ENCODE data around the gene CRNKL1.

The CRNKL1 gene

DNA sequence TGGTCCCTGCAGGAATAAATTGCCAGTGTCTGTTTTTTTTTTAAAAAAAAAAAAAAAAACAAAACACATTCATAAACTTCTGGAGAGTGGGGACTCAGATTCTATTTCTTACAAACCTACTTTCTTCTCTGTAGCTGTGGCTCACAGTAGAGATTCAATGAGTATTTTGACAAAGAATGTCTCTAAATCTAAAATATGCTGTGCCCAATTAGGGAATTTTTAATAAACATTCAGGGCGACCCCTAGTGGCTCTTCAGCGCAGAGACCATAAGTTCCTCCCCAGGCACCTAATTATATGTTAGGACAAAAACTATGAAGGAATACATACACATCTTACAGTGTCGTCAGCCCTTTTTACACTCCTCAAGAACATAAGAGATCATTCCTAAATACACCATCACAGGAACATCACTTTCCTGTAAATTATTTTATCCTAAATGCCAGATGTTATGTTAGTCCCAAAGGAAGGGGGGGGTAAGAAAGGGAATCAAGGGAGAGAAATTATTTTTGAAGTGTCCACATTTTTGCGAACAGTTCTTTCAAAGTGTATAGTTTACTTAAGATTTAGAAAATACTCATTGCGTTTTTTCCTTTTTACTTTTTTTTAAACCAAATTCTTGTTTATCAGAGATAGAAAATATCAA is 56.9 kb downstream of the CRNKL1 start:
- Histone ChIP-seq H3K4me1 (ENCODE audit: control insufficient read depth, insufficient read depth, low read length, unreplicated experiment) (peaks cover 53% of the 10 kb centered on the region), H3K4me3 (ENCODE audit: low read depth, low read length) (no peak overlapping the region), H2AFZ (ENCODE audit: low read length, unreplicated experiment) (no peak overlapping the region), H3K27ac (ENCODE audit: low read depth, low read length) (peak overlapping the region; percentile 97; the same call in 1 of the 2 replicates), H3K36me3 (ENCODE audit: insufficient read depth, low read length) (peaks cover 15% of the 10 kb centered on the region; the same call in 1 of the 2 replicates), H3K79me2 (ENCODE audit: control insufficient read depth, insufficient read depth, low read length, unreplicated experiment) (peaks cover 48% of the 10 kb centered on the region), H3K27me3 (ENCODE audit: insufficient read depth, low read length) (no peaks in the 10 kb centered on the region)

DNA sequence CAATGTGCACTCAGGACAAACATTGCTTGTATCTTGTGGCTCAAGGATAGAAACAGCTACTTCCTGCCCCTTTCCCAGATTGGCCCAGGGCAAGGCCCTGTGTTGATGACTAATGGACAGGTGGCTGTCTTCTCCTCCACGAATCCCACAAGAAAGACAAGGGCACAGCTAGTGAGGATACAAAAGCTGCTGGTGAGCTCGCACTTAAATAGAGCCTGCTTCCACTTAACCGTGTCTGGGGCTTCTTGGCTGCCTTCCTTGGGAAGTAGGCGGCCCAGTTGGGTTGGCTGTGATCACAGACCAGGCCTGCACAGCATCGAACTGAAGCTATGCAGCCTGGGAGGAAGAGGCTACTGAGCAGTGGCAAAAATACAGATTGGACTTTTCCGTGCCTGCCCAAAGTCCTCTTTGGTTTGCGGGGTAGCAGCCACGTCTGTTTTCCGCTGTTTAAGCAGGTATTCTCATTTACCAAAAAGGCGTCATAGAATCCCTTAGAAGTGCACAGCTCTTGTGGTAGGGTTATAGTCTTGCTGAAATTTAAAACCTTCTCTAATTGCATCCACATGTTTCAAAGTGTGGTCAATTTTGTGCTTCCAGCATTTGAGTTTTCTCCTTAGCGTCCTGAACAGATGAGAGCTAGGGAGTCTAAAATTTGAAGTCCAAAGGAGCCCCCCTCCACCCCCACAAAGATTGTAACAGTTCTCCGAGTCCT is 58.2 kb downstream of the CRNKL1 start:
- Histone ChIP-seq H2AFZ (ENCODE audit: low read length, unreplicated experiment) (no peak overlapping the region), H3K27ac (ENCODE audit: low read depth, low read length) (peak overlapping the region; percentile 97), H3K4me1 (ENCODE audit: control insufficient read depth, insufficient read depth, low read length, unreplicated experiment) (peaks cover 56% of the 10 kb centered on the region)

DNA sequence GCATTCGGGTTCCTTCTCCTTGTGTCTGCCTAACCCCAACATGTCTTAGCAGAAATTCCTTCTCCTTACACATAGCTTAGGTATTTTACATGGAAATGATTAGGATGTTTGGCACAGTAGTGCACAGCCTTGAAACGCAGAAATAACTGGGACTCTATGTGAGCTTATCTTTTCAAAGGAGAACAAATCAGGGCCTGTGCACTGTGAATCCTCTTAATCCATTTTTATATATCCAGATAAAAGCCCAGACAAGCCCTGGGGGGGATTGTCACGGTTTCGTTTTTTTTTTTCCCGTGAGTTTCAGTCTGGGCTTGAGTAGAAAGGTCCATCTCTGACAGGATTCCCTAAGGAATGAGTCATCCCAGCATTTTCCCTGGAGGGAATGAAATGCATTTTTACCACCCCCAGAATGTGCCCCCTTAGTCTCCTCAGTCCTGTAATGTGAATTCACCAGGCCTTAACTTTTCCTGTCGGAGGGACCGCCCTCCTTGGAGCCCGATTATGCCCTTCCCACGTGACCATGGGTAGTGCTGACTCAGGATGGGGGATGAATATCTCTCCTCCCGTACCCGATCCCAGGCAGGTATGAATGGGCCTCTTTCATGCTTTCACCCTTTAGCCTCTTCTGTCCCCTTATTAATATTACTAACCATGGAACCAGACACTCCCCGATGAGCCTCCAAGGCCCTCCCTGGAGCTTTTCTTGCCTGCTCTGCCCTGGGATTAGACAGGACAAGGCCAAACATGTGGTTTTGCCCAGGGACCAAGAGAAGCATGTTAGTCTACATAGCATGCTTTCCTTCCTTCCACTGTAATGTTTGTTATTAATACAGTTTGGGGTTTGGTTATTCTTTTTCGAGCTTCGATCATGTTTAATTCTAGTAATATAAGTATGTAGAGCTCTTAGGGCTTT is 59.0 kb downstream of the CRNKL1 start:
- Histone ChIP-seq H3K79me2 (ENCODE audit: control insufficient read depth, insufficient read depth, low read length, unreplicated experiment) (peaks cover 66% of the 10 kb centered on the region), H3K27ac (ENCODE audit: low read depth, low read length) (peak overlapping the region; percentile 97), H3K4me1 (ENCODE audit: control insufficient read depth, insufficient read depth, low read length, unreplicated experiment) (peaks cover 56% of the 10 kb centered on the region), H3K4me3 (ENCODE audit: low read depth, low read length) (peak overlapping the region; percentile 61), H2AFZ (ENCODE audit: low read length, unreplicated experiment) (no peak overlapping the region), H3K27me3 (ENCODE audit: insufficient read depth, low read length) (no peaks in the 10 kb centered on the region), H3K36me3 (ENCODE audit: insufficient read depth, low read length) (peaks cover 7% of the 10 kb centered on the region; the same call in 1 of the 2 replicates)

More for the DNA sequence above, 58.2 kb downstream of the CRNKL1 start:
- peaks cover 7% of the 10 kb centered on the region; the same call in 1 of the 2 replicates for H3K36me3 ChIP-seq (ENCODE audit: insufficient read depth, low read length)
- H3K79me2 ChIP-seq (ENCODE audit: control insufficient read depth, insufficient read depth, low read length, unreplicated experiment): peaks cover 57% of the 10 kb centered on the region
- no peaks in the 10 kb centered on the region for H3K27me3 ChIP-seq (ENCODE audit: insufficient read depth, low read length)
- H3K4me3 ChIP-seq (ENCODE audit: low read depth, low read length): peak overlapping the region; percentile 61

DNA sequence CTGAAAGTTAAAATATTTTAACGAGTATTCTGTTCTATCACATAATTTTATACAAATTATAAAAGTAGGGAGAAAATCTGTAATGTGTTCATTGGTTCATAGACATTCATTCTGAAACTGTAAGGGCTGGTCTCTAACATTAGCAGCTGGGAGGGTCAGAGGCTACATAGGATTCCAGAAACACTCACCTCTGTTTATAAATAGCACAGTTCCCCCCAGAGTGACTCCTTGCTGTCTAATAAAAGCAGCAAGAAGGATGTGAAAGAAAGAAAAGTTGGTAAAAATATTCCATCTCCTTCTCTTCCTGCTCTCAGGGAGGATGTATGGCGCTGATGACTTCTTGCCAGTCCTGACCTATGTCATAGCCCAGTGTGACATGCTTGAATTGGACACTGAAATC is 60.4 kb downstream of the CRNKL1 start:
- H3K4me3 ChIP-seq (ENCODE audit: low read depth, low read length): peak overlapping the region; percentile 3; the same call in 1 of the 2 replicates
- peaks cover 58% of the 10 kb centered on the region for H3K4me1 ChIP-seq (ENCODE audit: control insufficient read depth, insufficient read depth, low read length, unreplicated experiment)
- H2AFZ ChIP-seq (ENCODE audit: low read length, unreplicated experiment): no peak overlapping the region
- H3K27me3 ChIP-seq (ENCODE audit: insufficient read depth, low read length): no peaks in the 10 kb centered on the region
- H3K27ac ChIP-seq (ENCODE audit: low read depth, low read length): peak overlapping the region; percentile 97
- peaks cover 7% of the 10 kb centered on the region; the same call in 1 of the 2 replicates for H3K36me3 ChIP-seq (ENCODE audit: insufficient read depth, low read length)
- peaks cover 75% of the 10 kb centered on the region for H3K79me2 ChIP-seq (ENCODE audit: control insufficient read depth, insufficient read depth, low read length, unreplicated experiment)

- Histone ChIP-seq H3K4me3 (ENCODE audit: low read depth, low read length) (0 out of 2 replicates have a peak overlapping the region, but pooled peaks have one; percentile 11), H2AFZ (ENCODE audit: low read length, unreplicated experiment) (no peak overlapping the region), H3K4me1 (ENCODE audit: control insufficient read depth, insufficient read depth, low read length, unreplicated experiment) (peaks cover 63% of the 10 kb centered on the region), H3K36me3 (ENCODE audit: insufficient read depth, low read length) (peaks cover 7% of the 10 kb centered on the region; the same call in 1 of the 2 replicates), H3K27ac (ENCODE audit: low read depth, low read length) (peak overlapping the region; percentile 97), H3K79me2 (ENCODE audit: control insufficient read depth, insufficient read depth, low read length, unreplicated experiment) (peaks cover 75% of the 10 kb centered on the region), H3K27me3 (ENCODE audit: insufficient read depth, low read length) (no peaks in the 10 kb centered on the region)
Observed at GRCh38 chr20:19991308-19991707, 61.0 kb downstream of the CRNKL1 start.

- Histone ChIP-seq H3K27ac (ENCODE audit: low read depth, low read length) (peak overlapping the region; percentile 97), H3K79me2 (ENCODE audit: control insufficient read depth, insufficient read depth, low read length, unreplicated experiment) (peaks cover 76% of the 10 kb centered on the region), H3K27me3 (ENCODE audit: insufficient read depth, low read length) (no peaks in the 10 kb centered on the region), H2AFZ (ENCODE audit: low read length, unreplicated experiment) (no peak overlapping the region), H3K36me3 (ENCODE audit: insufficient read depth, low read length) (peaks cover 7% of the 10 kb centered on the region; the same call in 1 of the 2 replicates), H3K4me1 (ENCODE audit: control insufficient read depth, insufficient read depth, low read length, unreplicated experiment) (peaks cover 68% of the 10 kb centered on the region), H3K4me3 (ENCODE audit: low read depth, low read length) (no peak overlapping the region)
Observed at GRCh38 chr20:19990850-19991249, 61.4 kb downstream of the CRNKL1 start.

GRCh38 chr20:19987046-19987445 is 65.2 kb downstream of the CRNKL1 start:
- Histone ChIP-seq H3K4me3 (ENCODE audit: low read depth, low read length) (no peak overlapping the region), H3K27ac (ENCODE audit: low read depth, low read length) (peak overlapping the region; percentile 82; the same call in 1 of the 2 replicates), H3K27me3 (ENCODE audit: insufficient read depth, low read length) (no peaks in the 10 kb centered on the region), H3K4me1 (ENCODE audit: control insufficient read depth, insufficient read depth, low read length, unreplicated experiment) (peaks cover 51% of the 10 kb centered on the region), H2AFZ (ENCODE audit: low read length, unreplicated experiment) (no peak overlapping the region), H3K36me3 (ENCODE audit: insufficient read depth, low read length) (peaks cover 7% of the 10 kb centered on the region; the same call in 1 of the 2 replicates), H3K79me2 (ENCODE audit: control insufficient read depth, insufficient read depth, low read length, unreplicated experiment) (peaks cover 94% of the 10 kb centered on the region)

DNA sequence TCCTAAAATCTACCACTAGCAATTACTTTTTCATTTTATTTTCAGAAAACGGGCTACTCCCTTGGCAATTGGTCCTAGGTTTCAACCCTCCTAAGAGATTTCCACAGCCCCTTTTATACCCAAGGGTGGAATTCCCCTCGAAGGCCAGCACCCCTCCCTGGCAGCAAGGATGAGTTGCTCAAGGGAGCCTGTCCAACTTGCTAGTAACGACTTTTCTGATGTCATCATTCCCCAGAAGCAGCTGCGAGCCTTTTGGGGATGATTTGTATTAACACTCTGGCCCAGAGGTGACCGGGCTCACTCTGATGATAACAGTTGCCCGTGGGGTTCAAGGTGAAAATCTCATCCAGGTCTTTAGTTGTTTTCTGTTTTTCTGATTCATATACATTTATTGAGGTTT is 65.8 kb downstream of the CRNKL1 start:
- peaks cover 94% of the 10 kb centered on the region for H3K79me2 ChIP-seq (ENCODE audit: control insufficient read depth, insufficient read depth, low read length, unreplicated experiment)
- H3K27me3 ChIP-seq (ENCODE audit: insufficient read depth, low read length): no peaks in the 10 kb centered on the region
- H3K4me1 ChIP-seq (ENCODE audit: control insufficient read depth, insufficient read depth, low read length, unreplicated experiment): peaks cover 50% of the 10 kb centered on the region
- H3K4me3 ChIP-seq (ENCODE audit: low read depth, low read length): no peak overlapping the region
- H3K36me3 ChIP-seq (ENCODE audit: insufficient read depth, low read length): peaks cover 7% of the 10 kb centered on the region; the same call in 1 of the 2 replicates
- H3K27ac ChIP-seq (ENCODE audit: low read depth, low read length): peak overlapping the region; percentile 82
- no peak overlapping the region for H2AFZ ChIP-seq (ENCODE audit: low read length, unreplicated experiment)

Data from ACC112 (cell line).